HG03469 (cell line): ENCODE results near the gene GLG1.

Source experiments
- ATAC-seq: cut with Tn5 transposase; IDR thresholded peaks from one replicate; pipeline ENCODE4 v1.9.1; 2021; ENCODE audit warnings: mild to moderate bottlenecking, moderate library complexity, moderate number of reproducible peaks; ENCODE audit not compliant: unreplicated experiment

GLG1 gene

DNA sequence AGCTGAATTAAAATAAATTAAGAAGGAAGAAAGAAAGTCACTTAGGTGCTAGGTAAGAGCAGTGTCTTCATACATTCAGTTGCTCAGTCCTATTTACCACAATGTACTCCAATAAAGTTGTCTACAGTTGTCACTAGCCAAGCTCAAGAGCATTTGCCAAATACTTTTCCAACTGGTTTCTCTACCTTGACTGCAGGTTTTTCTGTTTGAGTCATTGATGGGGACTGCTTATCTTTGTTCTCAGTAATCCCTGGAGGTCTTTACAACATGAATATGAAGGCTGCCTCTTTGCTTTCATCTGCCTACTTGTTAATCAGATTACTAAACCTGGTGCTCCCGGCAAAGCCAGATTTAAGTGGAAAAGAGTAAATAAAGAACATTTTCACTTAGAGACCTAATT, 121.0 kb downstream of the GLG1 start:
- ATAC-seq: no peak

DNA sequence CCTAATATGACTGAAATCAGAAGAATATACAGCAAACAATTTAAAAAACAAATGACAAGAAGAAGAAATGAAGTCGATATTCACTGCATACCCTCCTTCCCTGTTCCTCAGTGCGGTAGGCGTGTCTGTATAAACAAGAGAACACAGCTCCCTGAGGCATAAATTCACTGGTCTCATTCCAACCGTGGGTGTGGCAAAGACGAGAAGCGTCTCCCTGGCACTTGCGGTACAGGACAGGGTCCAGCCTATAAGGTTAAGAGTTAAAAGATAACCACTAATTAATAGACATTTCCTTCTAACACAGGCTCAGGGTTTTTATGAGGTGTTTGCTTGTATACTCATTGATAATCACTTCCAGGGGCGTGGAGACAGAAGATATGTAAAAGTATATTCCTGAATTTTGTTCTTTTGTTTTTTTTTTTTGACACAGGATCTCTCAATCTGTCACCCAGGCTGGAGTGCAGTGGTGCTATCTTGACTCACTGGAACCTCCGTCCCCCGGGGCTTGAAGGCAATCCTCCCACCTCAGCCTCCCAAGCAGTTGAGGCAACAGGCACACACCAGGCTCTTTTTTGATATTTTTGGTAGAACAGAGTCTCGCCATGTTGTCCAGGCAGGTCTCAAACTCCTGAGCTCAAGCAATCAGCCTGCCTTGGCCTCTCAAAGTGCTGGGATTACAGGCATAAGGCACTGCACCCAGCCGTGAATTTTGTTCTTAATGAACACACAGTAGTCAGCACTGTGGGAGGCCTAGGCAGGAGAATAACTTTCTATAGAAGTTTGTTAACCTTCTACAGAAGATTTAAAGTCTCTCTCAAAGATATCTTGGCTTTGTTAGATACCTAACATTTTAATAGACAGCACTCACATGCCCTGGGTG, 126.5 kb downstream of the GLG1 start:
- no peak for ATAC-seq

DNA sequence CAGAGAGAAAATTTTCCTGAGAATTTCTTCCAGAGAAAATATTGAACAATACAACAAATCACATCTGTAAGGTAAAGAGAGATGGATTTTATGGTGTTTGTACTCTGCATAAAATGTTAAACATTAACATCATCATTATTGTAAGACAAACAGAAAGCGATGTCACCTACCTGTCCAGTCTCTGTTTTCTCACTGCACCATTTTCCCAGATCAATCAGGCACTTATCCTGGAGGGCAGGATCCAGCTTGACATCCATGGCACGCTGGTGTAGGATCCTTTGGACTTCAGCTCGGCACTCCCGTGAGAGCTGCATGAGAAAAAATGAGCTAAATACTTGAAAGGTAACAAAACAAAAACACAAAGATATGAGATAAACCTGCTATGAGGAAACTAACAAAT, 129.7 kb downstream of the GLG1 start:
- ATAC-seq: no peak

DNA sequence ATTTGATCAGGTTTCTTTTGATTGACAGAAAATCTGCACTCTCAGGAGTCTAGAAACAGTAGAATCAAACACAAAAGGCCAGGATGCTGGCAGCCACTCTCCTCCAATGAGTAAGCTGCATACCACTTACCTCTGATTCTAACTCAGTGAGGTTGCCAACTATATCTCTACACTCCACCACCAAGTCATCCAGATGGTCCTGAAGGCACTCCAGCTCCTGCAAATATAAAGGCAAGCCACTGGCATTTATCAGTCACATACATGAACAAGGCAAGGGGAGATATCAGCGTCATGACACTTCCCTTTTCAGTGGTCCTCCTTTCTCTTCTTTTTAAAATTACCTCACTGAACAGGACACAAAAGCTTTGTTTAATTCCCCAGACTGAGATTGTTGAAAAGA, 132.5 kb downstream of the GLG1 start:
- no peak for ATAC-seq

DNA sequence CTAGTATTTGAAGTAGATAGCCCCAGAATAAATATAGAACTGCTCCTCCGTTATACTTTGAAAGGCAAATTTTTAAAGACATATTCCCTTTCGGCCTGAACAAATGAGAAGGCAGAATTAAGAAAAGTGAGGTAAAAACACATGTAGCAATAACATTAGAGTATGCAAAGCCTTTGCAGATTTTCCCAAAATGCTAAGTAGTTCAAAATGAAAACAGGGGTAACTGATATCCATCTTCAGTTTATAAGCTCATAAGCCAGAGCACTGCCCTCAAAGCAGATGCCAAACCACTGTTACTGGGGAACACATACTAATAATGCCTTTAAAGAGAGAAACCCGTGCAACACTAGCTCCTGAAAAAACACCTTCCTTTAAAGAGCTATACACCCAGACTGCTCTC, 134.4 kb downstream of the GLG1 start:
- ATAC-seq: no peak

DNA sequence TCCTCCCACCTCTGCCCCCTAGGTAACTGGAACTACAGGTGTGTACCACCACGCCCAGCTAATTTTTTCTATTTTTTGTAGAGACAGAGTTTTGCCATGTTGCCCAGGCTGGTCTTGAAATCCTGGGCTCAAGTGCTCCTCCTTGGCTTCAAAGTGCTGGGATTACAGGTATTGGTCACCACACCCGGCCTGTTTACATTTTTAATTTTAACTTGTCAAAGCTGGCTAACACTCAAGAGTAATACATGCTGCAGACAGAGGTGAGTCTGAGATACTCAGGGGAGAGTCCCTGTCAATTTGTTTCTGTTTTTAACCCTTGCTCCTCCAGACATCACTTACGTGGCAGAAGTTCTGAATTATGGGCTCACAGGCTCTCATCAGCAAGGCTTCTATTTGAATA, 134.9 kb downstream of the GLG1 start:
- no peak for ATAC-seq

DNA sequence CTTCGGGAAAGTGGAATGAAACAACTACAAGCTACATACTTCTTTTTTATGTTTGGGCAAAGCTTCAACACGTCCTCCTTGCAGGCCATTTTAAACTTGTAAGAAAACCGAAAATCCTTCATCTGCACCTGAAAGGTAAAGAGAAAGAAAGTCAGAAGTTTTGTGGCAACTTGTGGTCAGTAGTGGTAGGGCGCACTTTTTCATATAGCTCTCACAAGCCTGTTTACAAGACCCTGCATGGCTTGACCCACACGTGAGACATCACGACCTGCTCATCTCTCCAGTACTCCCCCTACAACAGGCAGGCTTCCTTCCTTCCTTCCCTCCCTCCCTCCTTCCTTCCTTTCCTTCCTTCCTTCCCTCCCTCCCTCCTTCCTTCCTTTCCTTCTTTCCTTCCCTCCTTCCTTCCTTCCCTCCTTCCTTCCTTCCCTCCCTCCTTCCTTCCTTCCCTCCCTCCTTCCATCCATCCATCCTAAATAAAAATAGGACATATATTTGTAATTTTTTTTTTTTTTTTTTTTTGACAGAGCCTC, 136.9 kb downstream of the GLG1 start:
- ATAC-seq: no peak

DNA sequence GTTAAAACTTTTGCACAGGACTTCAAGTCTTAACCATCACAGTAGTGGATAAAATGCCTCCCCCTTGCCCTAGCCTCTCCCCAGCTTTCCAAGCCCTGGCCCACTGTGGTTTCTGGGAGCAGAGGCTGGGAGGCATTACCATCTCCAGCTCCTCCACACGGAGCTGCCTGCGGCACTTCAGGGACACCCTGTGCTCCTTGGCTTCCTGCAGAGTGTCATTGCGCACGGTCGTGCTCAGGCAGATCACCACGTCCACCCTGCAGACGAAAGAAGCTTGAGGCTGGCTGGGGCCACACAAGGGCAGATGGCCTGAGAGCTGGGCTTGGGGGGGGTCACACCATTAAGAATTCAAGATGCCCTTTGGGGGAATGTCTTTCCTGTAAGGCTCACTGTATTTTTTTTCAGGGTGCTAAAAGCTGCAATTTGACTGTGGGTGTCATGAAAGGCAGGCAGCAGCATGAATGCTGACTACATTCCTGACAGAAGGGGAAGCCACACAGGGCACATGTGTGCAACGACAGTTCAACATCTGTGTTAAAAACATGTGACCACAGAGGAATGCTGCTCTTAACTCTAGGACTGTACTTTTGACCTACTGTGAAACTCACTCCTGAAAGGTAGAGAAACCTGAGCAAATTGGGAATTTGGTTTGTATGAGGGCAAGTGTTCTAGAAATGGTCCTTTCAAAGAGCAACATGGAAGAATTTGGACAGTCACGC, 137.9 kb downstream of the GLG1 start:
- ATAC-seq: no peak

DNA sequence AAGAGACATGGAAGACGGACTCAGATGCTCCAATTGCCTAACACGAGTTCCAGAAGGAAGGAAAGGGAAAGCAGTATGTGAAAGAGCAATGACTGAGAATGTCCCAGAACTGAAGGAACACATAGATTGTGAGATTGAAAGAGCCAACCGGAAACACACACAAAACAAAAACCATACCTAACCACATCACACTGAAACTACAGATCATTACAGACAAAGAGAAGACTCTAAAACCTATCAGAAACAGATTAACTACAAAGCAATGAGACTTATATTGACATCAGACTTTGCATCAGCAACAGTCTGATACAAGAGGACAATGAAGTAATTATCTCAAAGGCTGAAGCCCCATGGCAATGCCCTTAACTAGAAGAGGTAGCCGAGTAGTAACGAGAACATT, 140.0 kb downstream of the GLG1 start:
- no peak for ATAC-seq

DNA sequence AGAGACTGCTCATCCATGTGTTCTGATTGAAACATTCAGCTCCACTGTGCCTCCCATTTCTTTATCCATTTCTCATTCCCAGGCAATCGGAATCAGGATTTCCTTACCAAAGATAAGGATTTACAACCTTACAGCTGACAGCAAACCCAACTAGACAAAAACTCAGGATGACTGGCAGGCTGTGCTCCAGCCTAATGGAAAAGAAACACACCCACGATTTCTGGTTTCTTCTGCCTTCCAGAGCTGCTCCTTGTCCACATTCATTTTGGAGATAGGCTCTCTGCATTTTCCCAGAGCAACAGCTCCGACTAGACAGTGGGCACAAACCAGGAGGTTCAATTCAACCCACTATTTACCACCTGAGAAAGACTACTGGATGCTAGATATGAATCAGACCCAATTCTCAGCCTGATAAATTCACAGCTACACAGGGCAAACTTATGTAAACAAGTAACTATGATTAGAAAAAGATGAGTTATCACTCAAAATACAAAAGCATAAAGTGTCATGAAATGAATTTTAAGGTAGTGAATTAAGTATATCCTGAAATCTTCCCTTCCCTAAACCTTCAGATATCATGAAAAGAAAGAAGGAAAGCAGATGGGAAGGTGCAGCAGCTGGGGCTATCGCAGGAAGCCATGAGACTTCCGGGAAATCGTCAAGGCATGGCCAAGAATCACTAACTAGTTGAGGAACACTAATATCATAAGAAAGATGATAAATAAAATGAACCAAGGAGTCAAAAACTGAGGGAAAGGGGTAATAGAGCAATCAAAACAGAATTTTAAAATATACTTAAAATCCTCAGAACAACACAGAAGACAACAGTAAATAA, 140.8 kb downstream of the GLG1 start:
- ATAC-seq: no peak

DNA sequence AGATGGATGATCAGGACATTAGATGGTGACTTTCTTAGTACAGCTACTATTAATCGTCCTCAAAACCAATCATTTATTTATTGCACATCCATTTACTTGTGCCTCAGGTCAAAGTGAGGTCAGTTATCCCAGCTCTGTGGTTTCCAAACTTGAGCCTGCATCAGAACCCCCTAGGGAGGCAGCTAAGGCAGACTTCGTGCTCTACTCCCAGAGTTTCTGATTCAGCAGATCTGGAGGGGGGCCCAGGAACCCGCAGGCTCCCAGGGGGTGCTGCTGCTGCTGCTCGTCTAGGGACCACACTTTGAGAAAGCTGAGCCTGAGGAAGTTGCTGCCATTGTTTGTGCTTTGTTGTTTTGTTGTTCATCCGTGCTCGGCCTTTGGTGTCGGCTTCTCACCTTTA, 141.6 kb downstream of the GLG1 start:
- ATAC-seq: no peak

DNA sequence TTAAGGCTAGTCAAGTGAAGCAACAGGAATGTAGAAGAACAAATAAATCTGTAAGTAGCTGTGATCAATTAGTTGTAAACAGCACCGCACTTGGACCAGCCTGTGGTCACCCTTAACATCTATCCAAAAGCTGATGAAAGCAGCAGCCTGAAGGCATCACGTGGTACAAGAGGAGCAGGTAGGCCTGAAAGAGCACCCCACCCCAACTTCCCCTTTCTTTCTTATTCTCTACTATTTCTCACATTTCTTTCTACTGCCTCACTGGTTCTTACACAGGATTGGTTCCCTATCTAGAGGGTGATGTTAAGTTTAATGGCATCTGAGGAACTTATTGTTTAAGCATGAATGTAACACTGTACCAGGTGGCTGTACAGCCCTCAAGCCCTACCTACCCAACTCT, 143.0 kb downstream of the GLG1 start:
- ATAC-seq: no peak

DNA sequence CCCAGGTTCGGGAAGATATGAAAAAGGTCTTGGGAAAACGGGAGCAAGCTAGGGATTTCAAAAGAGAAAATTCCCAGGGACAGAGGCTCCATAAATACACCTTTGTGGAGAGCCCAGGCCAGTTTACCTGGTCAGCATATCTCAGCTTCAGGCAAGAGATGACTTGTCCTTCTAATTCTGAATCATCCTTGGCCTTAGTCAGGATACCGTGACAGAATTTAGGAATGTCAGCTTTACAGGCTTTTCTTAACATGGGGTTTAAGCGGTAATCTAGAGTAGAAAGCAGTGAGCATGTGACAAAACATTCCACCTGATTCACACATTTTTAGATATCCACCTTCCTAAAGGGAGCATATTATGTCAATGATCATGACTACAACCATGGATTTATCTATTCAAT, 144.6 kb downstream of the GLG1 start:
- no peak for ATAC-seq

DNA sequence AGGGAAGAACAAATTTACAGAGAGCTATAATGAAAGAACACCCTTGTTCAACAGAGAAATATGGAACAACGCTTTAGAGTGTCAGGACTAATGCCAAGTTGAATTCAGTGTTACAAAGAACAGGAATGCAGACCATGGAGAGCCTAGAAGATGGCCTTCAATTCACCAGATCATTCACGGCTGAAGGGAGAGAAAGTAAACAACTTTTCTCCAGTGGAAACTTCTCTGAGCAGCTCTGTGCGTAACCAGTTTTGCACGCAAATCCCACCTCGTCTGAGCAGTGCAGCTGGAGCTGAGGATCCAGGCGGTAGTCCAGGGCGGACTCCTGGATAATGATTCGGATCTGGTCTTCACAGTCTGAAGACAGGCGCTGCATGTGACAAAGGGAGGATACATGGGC, 145.1 kb downstream of the GLG1 start:
- ATAC-seq: no peak

DNA sequence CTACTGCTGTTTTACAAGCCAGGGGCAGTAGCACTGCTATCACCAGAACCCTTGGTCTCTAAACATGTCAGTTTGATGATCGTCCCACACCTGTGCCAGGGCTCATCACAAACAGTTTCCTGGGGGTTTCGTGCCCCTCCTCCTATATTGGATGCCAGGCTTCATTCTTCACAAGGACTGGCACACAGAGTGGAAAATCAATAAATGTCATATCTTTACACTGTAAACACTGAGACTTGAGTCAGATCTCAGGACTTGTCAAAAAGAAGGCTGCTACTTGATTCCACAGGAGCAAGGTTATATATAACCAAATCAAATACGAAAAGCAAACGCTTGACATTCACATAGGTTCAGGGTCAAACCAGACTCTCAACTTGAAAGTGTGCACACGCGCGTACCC, 146.4 kb downstream of the GLG1 start:
- ATAC-seq: no peak

DNA sequence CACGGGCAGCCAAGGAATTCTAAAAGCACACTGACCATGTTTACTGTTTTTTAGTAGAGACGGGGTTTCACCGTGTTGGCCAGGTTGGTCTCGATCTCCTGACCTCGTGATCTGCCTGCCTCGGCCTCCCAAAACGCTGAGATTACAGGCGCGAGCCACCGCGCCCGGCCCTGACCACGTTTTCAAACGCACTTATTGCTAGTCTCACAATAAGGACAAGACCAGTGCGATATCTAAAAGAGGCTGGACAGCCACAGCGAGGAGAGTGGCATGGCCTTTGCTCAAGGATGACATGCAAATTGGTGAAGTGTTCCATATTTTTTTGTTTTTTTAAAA, 150.7 kb downstream of the GLG1 start:
- no peak for ATAC-seq

DNA sequence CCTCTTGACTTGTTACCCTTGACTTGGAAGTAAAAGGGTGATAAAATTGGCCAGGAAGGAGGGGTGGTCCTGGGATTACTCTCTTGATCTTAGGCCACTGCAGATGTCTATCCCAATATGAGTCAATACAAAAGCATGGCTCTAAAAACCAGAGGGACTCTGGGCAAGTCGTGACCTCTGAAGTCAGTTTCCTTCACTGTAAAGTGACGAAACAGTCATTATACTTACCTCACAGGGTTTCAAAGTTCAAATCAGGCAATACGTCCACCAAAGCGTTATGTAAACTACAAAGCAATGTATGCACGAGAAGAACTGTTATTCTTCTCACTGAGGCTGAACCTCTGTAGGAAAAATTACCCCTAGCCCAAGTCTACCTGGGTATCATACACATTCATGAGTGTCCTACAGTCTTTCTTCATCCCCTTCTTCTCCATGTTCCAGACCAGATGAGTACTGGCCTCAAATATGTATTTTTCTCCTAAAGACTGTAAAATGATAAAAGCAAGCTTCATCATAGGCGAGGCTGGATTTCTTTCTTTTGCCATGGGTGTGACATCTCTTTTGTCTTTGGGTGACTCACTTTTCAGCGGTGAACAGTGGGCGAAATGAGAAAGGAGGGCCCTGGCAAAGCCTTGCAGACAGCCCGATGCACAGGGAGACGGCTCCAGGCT, 151.2 kb downstream of the GLG1 start:
- ATAC-seq: no peak

DNA sequence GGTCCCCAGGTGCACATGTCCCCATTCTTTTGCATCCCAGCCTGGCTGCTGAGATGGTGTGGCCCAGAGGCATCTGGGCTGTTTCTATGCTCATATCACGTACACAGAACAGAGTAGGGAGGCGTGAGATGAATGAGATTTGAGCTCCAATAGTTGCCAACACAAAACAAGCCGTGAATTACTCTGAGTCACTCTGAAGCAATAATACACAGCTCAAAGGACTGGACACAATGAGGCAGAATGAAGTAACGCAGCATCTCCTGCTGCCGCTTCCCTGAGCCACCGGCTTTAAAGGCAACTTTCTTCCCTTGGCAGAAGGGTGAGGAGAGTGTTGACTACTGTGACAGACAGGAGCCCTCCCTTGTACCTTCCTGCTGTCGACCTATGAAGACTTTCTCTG, 151.7 kb downstream of the GLG1 start:
- ATAC-seq: no peak

DNA sequence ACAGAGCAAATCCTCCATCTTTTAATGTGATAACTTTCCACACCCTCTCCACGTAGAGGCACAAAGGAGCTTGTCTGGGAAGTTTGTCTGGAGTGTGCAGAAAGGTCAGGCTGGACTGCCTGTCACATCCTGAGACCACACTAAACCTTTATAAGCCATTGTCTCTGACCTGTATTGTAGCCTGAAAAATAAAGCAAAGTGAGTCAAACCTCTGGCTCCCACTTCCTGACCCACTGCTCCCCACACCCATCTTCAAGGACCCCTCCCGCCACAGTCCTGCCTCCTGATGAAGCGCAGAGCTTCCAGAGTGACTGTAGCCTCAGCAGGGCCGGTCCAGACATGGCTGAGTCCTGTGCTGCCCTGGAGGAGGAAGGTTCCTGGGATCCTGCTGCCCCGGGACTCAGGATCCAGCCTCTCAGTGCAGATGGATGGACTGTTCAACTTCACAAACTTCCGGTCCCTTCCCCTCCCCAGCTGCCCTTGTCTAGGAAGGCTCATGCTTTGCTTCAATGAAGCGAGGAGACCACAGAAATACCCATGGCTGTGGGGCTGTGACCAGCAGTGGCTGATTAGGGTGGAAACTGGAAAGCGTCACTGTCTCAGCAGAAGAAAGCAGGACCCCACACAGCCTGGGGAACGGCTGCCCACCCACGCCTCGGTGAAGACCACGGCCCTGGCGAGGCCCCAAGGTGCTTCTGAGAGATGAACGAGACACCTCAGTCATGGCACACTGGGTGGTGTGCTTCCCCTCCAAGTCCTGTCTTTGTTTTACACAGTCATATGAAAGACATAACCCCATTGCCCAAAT, 154.8 kb downstream of the GLG1 start:
- ATAC-seq: peak; percentile 64
